CD4-positive, alpha-beta T cell treated with Interleukin-15 for 4 hours (primary cell): ENCODE measurements around the gene AMMECR1.
"Not testable (repeated sequence)": the region's sequence is repeated elsewhere in the genome, so short reads cannot be mapped to it uniquely, and the experiment has no call there.

ENCODE experiments used
- DNase-seq: peaks from one replicate; pipeline ENCODE4 v3.0.0-alpha.2; 2020; ENCODE audit warnings: low spot score

AMMECR1 gene

DNA sequence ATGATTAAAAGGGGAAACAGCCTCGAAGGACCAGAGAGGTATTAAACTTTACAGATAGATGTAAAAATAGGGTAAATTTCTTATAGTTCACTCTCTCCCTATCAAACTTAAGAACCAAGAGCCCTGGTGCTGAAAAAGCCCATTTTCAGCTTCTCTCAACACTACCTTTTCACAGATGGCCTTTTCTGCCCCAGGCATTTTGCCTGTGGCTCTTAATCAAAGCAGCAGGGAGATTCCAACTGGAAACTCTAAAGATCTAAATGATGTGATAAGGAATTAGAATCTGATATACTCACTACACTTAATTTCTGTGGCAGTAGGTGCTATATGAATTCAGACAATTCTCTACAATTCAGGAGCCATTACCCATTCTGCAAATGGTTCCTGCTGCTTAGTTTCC lies 60.0 kb downstream of the AMMECR1 start:
- DNase-seq, result no peak

DNA sequence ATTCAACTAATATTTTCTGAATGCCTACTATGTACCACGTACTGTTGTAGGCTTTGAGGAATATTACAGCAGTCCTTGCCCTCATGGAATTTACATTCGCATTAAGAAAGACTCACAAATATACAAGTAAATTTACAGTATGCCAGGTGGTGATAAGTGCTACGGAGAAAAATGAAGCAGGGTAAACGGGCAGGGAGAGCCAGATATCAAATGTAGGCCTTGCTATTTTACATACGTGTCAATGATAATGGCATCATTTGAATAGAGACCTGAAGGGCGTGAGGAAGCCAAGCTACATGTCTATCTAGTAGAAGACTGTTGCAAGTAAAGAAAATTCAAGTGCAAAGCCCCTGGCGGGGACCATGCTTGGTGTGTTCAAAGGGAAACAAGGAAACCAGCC lies 65.2 kb downstream of the AMMECR1 start:
- no peak for DNase-seq

DNA sequence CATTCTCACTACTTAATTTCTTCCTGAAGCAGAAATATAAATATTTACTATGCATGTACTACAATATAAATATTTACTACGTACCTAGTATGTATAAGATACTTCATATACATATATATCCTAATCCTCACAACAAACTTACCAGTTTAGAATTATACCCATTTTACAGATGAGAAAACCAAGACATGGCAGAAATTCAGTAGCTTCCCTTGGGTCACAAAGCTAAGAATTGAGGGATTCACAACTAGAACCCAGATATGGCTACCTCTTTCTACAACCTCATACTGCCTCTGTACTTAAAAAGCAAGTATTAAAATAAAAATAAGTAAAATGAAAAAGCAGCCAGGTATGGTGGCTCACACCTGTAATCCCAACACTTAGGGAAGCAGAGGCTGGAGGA lies 65.9 kb downstream of the AMMECR1 start:
- no peak for DNase-seq

DNA sequence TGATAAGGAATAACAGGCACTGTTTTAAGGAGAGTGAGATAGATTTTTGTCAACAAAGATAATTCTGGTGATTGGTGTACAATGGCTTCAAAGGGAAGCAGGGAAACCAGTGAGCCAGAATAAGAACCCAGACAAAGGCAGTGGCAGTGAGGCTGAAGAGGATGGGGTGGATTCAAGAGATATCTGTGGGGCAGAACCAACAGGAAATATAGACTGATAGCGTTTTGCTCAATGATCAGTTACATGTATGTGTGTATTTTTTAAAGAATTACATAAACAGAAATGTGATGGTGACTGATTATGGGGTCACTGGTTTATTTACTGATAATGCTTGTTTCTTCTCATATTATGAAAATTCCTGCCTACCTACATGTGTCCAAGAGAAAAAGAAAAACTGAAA lies 66.4 kb downstream of the AMMECR1 start:
- no peak for DNase-seq

DNA sequence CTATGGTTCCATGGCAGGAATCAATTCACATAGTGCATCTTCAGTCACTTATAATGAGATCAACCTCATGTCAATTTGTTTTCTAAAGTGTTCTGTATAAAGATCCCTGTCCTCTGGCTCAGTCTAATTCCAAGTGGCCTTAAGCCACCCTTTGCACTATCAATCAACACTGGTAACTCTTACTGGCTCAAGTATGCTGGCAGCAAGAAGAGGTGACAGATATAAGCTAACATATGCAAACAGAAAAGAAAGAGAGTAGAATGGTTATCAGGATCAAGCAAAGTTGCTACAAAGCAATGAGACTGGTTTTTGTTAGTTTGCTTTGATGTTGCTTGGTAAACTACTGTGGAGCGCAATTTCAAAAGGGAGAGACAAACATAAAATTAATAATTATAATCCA lies 67.0 kb downstream of the AMMECR1 start:
- DNase-seq, result no peak

DNA sequence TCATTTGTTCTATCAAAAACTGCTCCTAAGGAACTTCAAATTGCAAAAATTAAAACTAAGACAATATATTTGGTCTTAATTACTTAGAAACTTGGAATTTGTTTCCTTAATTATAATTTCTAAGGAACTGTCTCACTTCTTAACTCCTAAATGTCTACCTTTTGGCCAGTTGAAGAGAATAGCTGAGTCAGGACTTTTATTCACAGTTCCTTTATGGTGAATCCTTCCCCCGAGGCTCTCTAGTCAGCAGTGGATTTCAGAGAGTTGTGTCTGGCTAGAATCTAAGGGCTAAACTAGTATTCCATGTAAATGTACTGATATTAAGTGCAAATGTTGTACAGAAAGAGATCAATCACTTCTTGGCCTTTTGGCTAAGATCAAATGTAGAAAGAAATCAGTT lies 69.3 kb downstream of the AMMECR1 start:
- no peak for DNase-seq

DNA sequence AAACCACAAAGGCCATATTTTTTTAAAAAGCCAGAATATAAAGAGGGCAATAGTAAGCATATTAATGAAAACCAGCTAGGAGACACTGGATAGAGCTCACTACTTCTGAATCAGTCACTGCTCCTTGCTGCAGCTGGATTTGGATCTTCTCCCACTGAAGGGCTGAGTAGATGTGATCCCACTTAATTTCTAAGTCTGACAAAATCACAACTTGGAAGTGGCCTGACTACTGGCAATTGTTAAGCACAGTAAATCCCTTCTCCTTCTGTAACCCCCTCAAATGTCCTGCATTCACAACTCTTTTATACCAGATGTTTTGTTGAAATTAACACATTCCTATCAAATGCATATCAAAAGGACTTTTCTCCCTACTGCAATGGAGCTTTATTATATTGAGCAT lies 72.9 kb downstream of the AMMECR1 start:
- no peak for DNase-seq

DNA sequence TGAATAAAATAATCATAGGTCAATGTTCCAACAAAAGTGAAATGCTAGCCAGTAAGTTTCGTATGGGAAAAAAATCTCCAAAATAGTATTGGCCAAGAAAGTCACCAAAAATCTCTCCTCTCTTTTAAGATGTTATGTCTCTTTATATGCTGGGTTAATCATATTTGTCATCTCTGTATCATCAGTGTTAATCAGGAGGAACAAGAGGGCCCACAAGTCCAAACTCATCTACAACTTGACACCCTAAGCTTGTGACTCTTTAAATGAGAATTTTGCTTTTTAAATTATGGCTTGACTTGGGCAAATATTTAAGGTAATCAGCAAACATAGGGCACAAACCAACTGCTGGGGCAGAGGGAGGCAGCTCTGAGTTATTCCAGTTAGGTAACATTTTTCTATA lies 75.5 kb downstream of the AMMECR1 start:
- no peak for DNase-seq

DNA sequence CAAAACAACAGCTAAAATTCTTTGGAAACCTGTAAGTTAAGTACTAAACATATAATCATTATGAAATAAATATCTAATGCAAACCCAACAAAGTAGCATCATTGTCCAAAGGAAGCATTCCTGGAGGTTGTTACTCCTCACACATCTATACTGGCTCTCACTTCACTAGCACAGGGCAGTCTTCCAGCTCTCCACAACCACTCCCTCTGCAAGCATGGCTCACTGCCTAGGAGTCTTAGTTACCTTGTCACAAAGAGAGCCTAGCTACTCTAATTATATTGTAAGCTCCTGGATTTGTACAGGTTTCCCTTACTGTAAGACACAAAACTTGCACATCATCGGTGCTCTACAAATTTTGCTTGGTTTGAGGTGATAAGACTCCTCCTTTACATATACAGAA lies 76.1 kb downstream of the AMMECR1 start:
- no peak for DNase-seq

DNA sequence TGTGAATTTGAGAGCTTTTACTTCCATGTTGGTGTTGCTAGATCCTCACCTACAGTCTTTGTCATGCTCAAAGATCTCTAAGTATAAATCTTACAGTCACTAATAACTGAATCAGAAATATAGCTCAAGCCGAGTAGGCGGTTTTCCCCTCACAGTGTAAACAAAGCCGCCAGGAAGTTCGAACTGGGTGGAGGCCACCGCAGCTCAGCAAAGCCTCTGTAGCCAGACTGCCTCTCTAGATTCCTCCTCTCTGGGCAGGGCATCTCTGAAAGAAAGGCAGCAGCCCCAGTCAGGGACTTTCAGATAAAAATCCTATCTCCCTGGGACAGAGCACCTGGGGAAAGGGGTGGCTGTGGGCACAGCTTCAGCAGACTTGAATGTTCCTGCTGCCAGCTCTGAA lies 79.6 kb downstream of the AMMECR1 start:
- DNase-seq, result peak; percentile 70

DNA sequence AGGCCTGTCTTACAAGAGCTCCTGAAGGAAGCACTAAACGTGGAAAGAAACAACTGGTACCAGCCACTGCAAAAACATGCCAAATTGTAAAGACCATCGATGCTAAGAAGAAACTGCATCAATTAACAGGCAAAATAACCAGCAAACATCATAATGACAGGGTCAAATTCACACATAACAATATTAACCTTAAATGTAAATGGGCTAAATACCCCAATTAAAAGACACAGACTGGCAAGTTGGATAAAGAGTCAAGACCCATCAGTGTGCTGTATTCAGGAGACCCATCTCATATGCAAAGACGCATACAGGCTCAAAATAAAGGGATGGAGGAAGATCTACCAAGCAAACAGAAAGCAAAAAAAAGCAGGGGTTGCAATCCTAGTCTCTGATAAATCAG lies 86.4 kb downstream of the AMMECR1 start:
- not testable (repeated sequence) for DNase-seq

DNA sequence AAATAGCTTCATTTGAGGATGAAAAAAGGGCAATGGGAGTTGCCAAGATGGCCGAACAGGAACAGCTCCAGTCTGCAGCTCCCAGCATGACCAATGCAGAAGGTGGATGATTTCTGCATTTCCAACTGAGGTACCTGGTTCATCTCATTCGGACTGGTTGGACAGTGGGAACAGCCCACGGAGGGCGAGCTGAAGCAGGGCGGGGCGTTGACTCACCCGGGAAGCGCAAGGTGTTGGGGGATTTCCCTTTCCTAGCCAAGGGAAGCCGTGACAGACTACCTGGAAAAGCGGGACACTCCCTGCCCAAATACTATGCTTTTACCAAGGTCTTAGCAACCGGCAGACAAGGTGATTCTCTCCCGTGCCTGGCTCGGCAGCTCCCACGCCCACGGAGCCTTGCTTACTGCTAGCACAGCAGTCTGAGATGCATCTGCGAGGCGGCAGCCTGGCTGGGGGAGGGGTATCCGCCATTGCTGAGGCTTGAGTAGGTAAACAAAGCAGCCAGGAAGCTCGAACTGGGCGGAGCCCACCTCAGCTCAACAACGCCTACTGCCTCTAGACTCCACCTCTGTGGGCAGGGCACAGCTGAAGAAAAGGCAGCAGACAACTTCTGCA lies 88.3 kb downstream of the AMMECR1 start:
- peak; percentile 81 for DNase-seq

DNA sequence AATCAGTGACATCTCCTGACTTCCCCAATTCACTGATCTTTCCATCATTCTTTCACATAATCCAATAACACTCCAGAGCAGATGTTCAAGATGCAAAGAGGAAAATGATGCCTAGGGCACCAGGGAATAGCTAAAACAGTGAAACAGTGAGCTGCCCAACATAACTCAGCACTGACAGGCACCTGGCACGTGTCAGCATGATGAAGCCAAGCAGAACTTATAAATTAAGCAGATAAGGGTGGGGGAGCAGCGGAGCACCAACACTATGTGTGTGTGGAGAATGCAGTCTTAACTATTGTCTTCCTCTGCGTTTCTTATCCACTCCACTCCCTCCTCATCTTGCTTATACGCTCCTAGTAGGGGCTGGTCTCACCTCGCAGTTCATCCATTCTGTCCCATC lies 89.4 kb downstream of the AMMECR1 start:
- DNase-seq, result no peak

DNA sequence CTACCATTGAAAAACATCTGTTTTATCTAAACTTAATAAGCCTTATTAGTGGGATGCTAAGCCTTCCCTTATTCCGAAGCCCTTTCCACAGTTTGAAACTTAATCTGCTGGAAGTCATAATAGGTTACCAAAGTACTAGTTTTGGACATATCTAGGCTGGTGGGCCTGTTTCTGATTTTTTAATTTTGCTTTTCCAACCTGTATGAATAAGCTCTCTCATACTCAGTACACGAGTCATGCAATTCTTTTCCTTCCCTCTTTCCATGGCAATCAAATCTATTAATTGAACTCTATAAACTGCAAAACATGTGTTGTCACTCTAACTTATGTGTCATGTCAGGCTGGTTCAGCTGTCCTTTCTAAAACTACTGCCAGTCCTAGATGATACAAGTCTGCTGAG lies 91.0 kb downstream of the AMMECR1 start:
- DNase-seq, result no peak

DNA sequence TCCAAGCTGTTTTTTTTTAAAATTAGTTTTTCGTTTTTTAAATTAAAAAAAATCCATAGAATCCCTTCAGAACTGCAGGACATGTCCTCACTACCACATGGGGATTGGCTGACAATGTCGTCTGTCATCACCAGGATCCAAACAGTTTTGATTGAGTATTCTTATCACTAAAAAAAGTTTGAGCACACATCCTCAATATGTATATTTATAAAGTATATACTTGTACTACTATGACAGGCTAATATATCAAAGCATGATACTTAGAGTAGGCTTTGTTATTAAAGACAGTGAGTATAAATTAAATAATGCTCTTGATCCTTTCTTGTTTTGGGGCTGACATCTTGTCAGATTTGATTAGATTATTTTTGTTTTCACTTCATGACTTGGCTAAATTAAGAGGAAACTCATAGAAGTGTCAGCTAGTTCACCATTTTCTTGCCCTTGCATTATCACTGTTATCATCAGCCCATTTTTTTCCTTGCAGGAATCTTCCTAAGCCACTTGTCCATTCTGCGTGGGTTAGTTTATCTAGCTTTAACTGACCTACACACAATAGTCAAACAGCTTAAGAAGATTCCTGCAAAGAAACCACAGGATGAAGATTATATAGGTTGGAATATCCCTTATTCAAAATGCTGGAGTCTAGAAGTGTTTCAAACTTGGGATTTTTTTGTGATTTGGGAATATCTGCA lies 92.8 kb downstream of the AMMECR1 start:
- DNase-seq, result no peak

DNA sequence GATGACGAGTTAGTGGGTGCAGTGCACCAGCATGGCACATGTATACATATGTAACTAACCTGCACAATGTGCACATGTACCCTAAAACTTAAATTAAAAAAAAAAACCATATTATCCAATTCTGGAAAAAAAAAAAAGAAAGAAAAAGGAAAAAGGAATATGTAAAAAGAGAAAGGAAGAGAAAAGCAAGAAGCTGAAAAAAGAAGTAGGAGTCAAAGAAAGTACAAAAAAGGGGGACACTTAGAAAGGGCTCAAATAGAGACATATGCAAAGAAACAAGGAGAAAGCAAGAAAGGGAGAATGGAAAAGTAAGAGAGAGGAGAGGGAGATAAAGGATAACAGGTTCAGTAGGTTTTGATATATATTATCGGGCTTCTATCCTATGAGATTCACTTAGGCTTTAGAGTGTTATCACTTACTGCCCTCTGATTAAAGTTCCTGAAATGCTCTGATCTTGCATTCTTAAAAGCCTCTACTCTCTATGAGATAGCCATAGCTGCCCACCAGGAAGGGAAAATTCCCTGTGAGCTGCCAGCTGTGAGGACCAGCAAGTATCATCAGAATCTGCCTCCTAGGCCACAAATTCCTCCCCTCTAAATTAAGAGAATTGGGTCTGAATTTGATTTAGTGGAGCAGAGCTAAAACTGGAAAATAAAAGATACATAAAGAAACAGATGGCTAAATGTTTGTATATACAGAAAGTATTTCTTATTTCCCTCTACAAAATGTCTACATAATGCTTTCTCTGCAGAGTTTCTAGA lies 95.2 kb downstream of the AMMECR1 start:
- no peak for DNase-seq

DNA sequence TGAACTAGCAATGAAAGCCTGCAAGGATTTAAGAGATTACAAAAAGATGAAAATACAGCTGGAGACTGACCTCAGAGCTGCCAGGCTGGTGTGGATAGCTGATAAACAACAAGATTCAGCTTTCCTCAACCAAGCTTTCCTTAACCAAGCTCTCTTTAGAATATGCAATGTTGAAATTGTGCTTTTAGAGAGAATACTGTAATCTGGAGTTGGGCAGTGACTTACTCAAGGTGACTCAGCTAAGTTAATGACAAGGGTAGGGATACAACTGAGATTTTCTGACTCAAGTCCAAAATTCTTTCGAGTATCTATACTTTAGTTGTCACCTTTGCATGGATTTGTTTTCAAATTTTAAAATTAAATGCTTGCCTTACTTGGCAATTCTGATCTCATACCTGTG lies 98.0 kb downstream of the AMMECR1 start:
- DNase-seq, result no peak

DNA sequence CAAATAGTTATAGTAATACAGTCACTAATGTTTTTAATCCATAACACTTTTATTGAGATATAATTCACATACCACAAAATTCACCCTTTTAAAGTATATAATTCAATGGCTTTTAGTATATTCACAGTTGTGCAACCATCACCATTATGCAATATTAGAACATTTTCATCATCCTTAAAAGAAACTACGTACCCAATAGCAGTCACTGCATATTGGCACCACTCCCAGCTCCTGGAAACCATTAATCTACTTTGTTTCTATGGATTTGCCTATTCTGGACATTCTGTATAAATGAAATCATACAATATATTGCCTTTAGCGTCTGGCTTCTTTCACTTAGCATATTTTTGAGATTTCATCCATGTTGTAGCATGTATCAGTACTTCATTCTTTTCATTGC lies 99.3 kb downstream of the AMMECR1 start:
- DNase-seq, result no peak

DNA sequence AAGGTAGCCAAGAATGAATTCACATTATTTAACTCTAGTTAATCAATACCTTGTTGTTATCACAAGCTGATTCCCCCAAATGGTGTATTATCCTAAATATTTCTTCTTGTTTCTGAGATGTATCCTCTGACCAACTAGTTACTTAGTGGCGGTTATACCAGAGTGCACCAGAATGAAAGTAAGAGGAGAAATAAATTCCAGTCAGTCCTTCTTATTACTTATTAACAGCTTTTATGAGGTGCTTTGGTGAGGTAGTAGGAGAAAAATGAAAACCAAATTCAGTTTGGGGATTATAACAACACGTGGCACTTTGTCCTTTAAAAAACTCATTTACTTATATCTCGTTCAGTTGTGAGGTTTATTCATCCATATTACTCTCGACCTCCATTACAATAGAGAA lies 101.9 kb downstream of the AMMECR1 start:
- no peak for DNase-seq

DNA sequence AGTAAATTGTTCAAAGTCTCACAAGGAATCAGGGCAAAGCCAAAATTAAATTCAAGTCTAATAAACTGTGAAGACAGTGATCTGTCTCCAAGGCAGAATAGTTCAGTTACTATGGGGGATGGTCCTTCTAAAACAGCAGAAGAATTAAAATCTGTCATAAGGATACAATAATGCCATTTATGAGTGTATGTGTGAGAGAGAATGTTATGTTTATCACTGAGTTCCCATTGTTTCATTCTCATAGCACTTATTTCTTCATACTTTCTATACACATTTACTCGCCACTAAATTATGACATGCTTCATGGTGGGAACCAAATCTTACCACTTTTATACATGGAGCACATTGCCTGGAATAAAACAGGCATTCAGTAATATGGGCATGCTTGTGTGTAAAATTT lies 102.5 kb downstream of the AMMECR1 start:
- no peak for DNase-seq

DNA sequence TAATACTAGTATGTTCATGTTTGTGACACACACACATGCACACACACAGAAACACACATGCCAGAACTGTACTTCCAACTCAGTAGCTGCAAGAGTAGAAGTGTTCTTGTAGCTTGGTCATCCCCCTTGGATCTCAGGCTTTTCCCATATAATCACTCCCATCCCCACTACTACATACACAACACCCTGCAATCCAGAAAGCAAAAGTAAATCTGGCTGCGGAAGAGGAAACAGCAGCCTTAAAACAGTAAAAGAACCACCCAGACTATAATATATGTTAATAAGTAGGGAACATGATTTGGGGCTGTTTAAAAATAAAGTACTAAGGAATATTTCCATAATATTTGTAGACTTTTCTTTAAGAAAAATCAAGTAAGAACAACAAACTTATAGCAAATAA lies 103.2 kb downstream of the AMMECR1 start:
- no peak for DNase-seq

DNA sequence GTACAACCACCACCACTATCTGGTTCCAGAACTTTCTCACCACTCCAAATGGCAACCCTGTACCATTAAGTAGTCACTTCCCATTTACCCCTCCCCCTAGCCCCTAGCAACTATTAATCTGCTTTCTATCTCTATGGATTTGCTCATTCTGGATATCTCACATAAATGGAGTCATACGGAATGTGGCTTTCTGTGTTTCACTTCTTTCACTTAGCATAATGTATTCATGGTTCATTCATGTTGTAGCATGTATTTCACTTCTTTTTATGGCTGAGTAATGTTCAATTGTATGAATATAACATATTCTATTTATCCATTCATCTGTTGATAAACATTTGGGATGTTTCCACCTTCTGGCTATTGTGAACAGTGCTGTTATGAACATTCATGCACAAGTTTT lies 104.7 kb downstream of the AMMECR1 start:
- no peak for DNase-seq

DNA sequence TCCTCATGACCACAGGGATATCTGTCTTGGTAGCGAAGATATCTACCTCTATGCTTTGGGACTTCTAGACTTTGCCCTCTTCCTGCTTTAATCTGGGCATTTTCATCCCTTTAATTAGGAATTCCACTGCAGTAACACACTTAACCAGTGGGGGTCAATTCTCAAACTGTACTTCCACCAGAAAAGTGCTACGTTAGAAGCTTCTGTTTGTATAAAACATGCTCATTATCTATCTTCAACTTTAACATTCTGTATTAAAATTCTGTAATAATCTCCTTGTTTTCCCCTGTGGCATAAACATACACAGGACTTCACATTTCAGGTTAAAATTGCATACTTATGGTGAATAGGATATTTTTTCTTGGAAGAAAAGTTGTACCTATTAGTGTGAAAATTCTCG lies 105.6 kb downstream of the AMMECR1 start:
- DNase-seq, result no peak

DNA sequence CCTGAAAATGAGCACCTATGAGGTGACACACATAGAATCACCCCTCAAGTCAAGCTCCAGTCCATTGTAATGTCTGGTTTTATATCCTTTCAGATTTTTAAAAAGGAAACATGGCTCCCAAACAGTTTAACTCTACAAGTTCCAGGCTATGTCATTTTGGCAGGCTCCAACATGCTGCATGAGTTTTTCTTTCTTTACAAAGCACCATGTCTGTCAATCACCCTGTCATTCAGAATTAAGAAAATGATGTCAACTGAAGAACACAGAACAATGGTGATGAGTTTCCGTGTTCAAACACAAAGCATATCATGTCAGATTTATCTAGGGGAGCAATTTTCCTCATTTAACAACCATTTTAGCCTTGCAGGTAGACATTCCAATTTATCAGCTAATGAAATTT lies 106.5 kb downstream of the AMMECR1 start:
- DNase-seq, result no peak
